ENCODE measurements around the gene BGN.

DNA sequence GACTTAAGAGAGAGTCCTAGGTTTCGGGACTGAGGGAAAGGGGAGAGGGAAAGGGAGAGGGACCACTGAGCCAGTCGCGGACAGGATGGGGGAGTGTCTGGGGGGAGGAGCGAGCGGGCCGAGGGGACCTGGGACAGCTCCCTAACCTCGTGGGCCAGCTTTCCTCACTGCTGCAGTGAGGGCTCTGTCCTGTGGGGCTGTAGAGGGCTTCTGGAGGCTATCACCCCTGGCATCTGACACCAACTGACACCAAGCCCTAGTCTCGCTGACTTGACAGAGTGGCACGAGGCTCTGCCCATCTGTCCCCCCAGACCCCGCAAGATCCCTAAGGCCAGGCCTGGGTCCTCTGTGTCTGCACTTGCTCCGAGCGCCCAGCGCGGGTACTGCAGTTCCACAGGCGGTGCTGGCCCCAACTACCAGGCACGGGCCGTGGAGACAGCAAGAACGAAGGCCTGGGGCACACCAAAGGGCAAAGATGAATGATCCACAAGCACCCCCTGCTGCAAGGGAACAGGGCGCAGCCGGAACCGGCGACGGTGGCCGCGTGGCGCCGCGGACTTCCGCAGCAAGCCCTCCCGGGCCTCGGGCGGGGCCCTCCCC is 24.9 kb upstream of the BGN start:
- TF ChIP-seq CTCF (IDR thresholded peaks at IDR 0.05) (no peak), EZH2 (IDR thresholded peaks at IDR 0.05; ENCODE audit: borderline replicate concordance, insufficient read depth, low read depth, low read length, poor library complexity, severe bottlenecking) (no peak)
